Skeletal muscle satellite cell (primary cell): ENCODE results near the gene RNF151. TPM values are rescaled to one million over a fixed set of nuclear protein-coding genes. Genes with fewer than 3 reads are reported as not detected.
"Not testable (repeated sequence)": the region's sequence is repeated elsewhere in the genome, so short reads cannot be mapped to it uniquely, and the experiment has no call there.

Experiments
- H3K27me3 ChIP-seq: 2 replicates; pipeline ENCODE4 v1.7.0; 2013; ENCODE audit warnings: low read length; ENCODE audit not compliant: control insufficient read depth, insufficient read depth
- H3K36me3 ChIP-seq: 2 replicates; pipeline ENCODE4 v1.7.0; 2013; ENCODE audit warnings: mild to moderate bottlenecking, control low read depth, low read length; ENCODE audit not compliant: insufficient read depth
- H3K4me1 ChIP-seq: 2 replicates; pipeline ENCODE4 v1.7.0; 2013; ENCODE audit warnings: low read length; ENCODE audit not compliant: control insufficient read depth, insufficient read depth
- H3K4me2 ChIP-seq: 2 replicates; pipeline ENCODE4 v1.7.0; 2013; ENCODE audit warnings: mild to moderate bottlenecking, low read length
- H3K4me3 ChIP-seq: 2 replicates; pipeline ENCODE4 v1.7.0; 2013; ENCODE audit warnings: low read length
- H3K9ac ChIP-seq: 2 replicates; pipeline ENCODE4 v1.7.0; 2013; ENCODE audit warnings: mild to moderate bottlenecking, low read depth, low read length, moderate library complexity
- H3K9me3 ChIP-seq: replicated peaks from 2 replicates; pipeline ENCODE4 v1.7.0; 2013; ENCODE audit warnings: mild to moderate bottlenecking, control low read depth, low read length
- total RNA-seq: library from RNA; depleted of rRNA; stranded (reverse); fragments of >200 nt; gene quantifications from 2 replicates; pipeline ENCODE4 v1.2.3, GENCODE V29; 2012; rRNA removed

RNF151 gene, protein sequence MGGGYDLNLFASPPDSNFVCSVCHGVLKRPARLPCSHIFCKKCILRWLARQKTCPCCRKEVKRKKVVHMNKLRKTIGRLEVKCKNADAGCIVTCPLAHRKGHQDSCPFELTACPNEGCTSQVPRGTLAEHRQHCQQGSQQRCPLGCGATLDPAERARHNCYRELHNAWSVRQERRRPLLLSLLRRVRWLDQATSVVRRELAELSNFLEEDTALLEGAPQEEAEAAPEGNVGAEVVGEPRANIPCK
- total RNA-seq: not detected in 2 replicates

DNA sequence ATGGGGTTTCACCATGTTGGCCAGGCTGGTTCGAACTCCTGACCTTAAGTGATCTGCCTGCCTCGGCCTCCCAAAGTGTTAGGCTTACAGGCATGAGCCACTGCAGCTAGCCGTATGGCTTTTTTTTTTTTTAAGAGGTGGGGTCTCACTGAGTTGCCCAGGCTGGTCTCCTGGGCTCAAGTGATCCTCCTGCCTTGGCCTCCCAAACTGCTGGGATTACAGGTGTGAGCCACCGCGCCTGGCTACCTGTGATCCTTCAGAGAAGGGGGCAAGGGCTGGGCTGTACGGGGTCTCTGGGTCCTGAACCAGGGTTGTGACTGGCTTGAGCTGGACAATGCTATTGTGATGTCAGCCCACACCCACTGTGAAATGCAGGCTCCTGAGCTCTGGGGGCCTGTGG, at the start of gene RNF151:
Gene RNF151 (plus strand): TSS at position 397 of the 400 bp plus-strand sequence. CDS start 26 bp downstream, outside the sequence.
- Histone ChIP-seq H3K27me3 (no peaks in the 10 kb centered on the region), H3K4me1 (peaks cover 18% of the 10 kb centered on the region), H3K4me3 (peak within 1 kb of the TSS; percentile 82), H3K36me3 (peaks cover 29% of the 10 kb centered on the region), H3K9ac (peak within 1 kb of the TSS; percentile 97), H3K4me2 (peak within 1 kb of the TSS; percentile 99), H3K9me3 (no peaks in the 10 kb centered on the region)

DNA sequence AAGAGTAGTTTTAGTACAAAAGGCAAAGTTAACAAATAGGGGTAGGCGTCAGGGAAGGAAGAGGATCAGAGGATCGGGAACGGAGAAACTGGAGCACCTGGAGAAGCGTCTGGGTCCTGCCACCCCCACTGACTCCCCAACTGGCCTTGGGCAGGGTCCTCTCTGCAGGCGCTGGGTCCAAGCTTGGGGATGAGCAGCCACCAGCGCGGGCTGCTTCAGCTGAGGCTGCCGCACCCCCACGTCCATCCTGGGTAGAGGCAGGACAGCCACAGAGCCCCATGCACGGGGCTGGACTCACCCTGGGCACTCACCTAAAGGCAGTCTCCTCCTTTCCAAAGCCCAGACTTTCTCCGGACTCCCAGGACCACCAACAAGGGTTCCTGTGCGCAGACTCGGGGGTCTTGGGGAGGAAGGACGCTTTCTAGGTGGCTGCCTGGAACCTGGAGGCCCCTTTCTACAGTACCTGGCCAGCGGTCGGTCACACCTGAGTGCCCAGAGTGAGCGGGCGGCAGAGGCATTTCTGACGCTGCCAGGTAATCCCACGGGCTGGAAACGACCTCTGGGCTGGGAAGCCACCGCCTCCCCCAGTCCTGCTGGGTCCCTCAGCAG, 49.5 kb upstream of the RNF151 start:
- Histone ChIP-seq H3K36me3 (no peaks in the 10 kb centered on the region), H3K27me3 (peaks cover 77% of the 10 kb centered on the region), H3K9me3 (no peaks in the 10 kb centered on the region), H3K4me3 (no peak overlapping the region), H3K4me2 (no peak overlapping the region), H3K9ac (no peak overlapping the region), H3K4me1 (no peaks in the 10 kb centered on the region)

DNA sequence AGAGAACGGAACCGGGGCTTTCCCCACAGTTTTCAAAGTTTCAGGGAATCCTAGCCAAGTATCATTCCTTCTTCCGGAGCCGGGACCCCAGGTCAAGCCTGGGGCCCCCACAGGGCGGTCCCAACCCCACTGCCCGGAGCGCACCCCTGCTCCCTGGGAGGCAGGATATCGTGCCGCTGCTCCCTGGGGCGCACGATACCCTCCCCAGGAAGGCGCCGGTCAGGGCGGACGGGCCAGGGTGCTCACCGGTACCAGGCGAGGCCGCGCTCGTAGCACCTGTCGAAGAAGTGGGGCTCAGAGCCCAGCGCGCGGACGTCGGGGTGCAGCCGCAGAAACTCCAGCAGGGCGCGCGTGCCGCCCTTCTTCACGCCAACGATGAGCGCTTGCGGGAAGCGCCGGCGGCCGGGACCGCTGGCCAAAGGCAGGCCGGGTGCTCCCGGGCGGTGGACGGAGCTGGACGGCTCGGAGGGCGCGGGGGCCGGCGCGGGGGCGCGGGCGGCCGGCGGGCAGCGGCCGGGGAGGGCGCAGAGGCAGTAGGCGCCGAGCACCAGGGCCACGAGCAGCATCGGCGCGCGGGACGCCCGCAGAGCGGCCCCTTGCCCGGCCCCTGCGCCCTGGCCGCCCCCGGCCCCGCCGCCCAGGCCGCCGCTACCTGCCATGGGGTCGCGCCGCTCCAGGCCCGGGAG, 48.8 kb upstream of the RNF151 start:
- peaks cover 83% of the 10 kb centered on the region for H3K27me3 ChIP-seq
- no peaks in the 10 kb centered on the region for H3K9me3 ChIP-seq
- H3K4me3 ChIP-seq: no peak overlapping the region
- no peaks in the 10 kb centered on the region for H3K4me1 ChIP-seq
- no peaks in the 10 kb centered on the region for H3K36me3 ChIP-seq
- no peak overlapping the region for H3K9ac ChIP-seq
- H3K4me2 ChIP-seq: no peak overlapping the region

DNA sequence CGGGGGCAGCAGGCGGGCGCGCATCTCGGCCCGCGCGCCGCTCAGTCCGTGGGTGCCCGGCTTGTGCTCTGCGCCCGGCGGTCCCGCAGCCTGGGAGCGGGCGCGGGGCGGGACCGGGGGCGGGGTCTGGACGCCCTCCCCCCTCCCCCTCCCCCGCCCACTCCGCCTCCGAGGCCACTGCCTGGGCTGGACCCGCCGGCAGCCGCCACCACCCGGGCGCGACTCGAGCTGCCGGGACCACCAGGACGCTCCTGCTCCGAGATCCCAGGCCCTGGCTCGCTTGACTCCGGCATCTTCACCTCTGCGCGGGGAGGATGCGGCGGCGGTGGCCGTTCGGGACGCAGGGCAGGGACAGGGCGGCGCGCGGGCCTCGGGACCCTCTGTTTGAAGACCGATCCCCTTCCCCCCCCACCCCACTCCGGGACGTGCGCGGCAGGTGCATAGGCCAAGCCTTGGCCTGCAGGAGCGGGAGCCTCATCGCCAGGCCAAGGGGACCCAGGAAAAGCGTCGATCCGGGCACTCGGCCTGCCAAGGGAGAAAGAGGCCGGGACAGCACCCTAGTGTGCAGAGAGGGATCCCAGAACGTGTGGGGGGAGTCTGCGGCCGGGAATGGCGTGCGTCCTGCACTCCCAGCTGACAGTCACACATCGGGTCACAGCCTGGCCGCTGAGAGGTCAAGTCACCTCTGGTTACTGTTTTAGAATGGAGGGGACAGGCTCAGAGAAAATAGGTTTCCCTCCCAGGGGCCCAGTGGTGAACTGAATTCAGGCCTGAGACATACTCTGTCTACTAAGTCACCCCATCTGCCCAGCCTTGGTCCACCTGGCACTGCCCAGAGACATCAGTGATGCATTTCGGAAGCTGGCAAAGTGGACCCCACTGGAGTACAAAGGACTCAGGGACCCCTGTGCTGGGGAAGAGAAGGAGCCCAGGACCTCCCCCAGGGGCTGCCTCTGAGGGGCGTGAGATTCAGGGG, 48.0 kb upstream of the RNF151 start, which contains the start of gene HS3ST6:
Gene HS3ST6 (minus strand): TSS at position 65 of the 976 bp plus-strand sequence. CDS start 92 bp downstream, outside the sequence.
- H3K27me3 ChIP-seq: peaks cover 86% of the 10 kb centered on the region
- no peak within 1 kb of the TSS for H3K4me2 ChIP-seq
- H3K36me3 ChIP-seq: no peaks in the 10 kb centered on the region
- no peak within 1 kb of the TSS for H3K4me3 ChIP-seq
- no peak within 1 kb of the TSS for H3K9ac ChIP-seq
- H3K4me1 ChIP-seq: peaks cover 6% of the 10 kb centered on the region
- H3K9me3 ChIP-seq: no peaks in the 10 kb centered on the region

DNA sequence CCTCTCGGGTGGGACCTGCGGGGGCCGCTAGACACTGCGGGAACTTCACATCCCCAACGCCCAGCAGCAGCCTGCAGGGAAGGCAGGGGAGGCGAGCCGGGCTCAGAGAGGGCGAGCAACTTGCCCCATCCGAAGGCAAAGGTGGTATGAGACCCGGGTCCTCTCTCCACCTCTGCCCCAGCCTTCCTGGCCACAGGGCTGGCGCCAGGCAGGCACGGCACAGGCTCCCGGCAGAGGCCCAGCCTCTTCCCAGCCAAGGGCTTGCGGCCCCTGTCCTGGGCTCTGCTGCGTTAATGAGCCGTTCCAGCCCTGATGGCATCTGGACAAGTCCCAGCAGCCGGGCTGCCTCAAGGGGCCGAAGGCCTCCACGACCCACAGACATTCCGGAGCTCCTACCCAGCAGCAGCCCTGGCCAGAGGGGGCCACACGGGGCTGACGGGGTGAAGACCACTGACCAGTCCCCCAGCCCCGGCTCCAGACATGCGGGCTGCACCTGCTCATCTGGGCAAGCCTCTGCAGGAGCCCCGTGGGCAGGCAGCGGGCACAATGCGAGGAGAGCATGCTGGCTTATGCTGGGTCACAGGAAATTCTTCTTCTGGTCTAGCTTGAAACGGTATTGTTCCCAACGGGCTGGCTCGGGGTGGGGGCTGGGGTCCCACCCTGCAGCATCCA, 47.2 kb upstream of the RNF151 start:
- Histone ChIP-seq H3K9me3 (no peaks in the 10 kb centered on the region), H3K4me1 (peaks cover 9% of the 10 kb centered on the region), H3K36me3 (no peaks in the 10 kb centered on the region), H3K4me2 (no peak overlapping the region), H3K27me3 (peaks cover 85% of the 10 kb centered on the region), H3K4me3 (no peak overlapping the region), H3K9ac (no peak overlapping the region)

DNA sequence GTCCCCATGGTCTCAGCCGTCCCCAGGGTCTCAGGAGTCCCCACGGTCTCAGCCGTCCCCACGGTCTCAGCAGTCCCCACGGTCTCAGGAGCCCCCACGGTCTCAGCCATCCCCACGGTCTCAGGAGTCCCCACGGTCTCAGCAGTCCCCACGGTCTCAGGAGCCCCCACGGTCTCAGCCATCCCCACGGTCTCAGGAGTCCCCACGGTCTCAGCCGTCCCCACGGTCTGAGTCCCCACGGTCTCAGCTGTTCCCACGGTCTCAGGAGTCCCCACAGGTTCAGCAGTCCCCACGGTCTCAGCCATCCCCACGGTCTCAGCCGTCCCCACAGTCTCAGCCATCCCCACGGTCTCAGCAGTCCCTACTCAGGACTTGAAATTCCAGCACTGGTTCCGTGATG, 46.5 kb upstream of the RNF151 start:
- peaks cover 84% of the 10 kb centered on the region for H3K27me3 ChIP-seq
- H3K4me2 ChIP-seq, H3K36me3 ChIP-seq, H3K9me3 ChIP-seq, H3K4me1 ChIP-seq, H3K4me3 ChIP-seq, H3K9ac ChIP-seq: not testable (repeated sequence)

DNA sequence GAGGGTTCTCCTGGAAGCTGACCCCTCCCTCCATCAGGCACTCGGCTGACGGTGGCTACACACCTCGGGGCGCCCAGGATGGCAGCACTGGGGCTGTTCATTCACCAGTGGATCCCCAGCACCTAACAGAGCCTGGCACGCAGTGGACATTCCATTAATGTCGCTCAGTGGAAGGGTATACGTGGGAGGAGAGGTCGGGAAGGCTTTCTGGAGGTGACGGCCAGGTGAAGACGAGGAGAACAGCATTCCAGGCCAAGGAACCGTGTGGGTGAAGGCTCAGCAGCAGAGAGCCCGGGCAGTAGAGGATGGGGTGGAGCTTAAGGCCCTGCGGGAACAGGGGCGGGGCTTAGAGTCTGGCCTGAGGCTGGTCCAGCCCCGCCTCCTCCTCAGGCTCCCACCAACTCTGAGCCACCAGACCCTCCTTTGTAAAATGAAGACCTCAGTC, 45.9 kb upstream of the RNF151 start:
- Histone ChIP-seq H3K4me1 (peaks cover 9% of the 10 kb centered on the region), H3K36me3 (no peaks in the 10 kb centered on the region), H3K9me3 (no peaks in the 10 kb centered on the region), H3K9ac (no peak overlapping the region), H3K27me3 (peaks cover 84% of the 10 kb centered on the region), H3K4me2 (no peak overlapping the region), H3K4me3 (no peak overlapping the region)

DNA sequence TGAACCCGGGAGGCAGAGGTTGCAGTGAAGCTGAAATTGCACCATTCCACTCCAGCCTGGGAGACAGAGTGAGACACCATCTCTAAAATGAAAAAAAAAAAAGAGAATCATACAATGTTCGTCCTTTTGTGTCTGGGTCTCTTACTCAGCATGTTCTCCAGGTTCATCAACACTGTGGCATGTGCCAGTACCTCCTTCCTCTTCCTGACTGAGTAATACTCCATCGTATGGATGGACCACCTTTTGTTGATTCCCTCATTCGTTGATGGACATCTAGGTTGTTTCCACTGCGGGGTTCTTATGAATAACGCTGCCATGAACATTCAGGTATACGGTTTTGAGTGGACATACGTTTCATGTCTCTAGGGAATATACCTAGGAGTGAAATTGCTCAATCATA, 44.3 kb upstream of the RNF151 start:
- peaks cover 9% of the 10 kb centered on the region for H3K4me1 ChIP-seq
- H3K4me2 ChIP-seq: no peak overlapping the region
- H3K36me3 ChIP-seq: no peaks in the 10 kb centered on the region
- peaks cover 69% of the 10 kb centered on the region for H3K27me3 ChIP-seq
- H3K4me3 ChIP-seq: no peak overlapping the region
- no peaks in the 10 kb centered on the region for H3K9me3 ChIP-seq
- H3K9ac ChIP-seq: no peak overlapping the region

DNA sequence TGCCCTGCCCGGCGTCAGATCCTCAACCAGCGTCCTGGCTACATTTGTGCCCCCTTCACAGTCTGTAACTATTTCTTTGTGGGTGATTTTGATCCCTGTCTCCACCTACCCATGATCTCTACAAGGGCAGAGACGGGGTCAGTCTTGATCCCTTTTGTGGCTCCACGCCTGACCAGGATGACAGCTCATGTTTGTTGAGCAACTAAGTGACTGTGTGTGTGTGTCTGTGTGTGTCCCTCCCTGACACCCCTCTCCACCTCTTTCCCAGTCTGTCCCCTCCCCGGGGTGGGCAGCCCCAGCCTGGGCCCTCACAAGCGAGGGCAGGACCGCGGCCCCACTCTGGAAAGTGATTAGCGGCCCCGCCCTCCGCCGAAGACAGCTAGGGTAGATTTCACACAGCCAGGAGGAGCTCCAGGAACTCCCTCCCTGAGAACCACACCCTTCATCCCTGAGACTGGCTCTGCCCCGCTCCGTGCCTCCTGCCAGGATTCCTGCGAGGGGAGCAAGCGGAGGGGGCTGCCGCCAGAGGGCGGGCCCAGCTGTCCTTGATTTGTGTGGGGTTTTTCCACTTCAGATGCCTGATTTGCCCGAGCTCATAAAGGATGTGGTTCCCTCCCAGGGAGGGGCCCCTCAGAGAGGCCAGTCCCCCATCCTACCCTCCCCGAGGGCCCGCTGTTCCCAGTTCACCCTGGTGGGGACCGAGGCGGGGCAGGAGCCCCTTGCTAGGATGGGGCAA, 43.2 kb upstream of the RNF151 start:
- Histone ChIP-seq H3K4me1 (peaks cover 9% of the 10 kb centered on the region), H3K27me3 (peaks cover 63% of the 10 kb centered on the region), H3K9me3 (no peaks in the 10 kb centered on the region), H3K4me3 (no peak overlapping the region), H3K4me2 (no peak overlapping the region), H3K9ac (no peak overlapping the region), H3K36me3 (no peaks in the 10 kb centered on the region)

DNA sequence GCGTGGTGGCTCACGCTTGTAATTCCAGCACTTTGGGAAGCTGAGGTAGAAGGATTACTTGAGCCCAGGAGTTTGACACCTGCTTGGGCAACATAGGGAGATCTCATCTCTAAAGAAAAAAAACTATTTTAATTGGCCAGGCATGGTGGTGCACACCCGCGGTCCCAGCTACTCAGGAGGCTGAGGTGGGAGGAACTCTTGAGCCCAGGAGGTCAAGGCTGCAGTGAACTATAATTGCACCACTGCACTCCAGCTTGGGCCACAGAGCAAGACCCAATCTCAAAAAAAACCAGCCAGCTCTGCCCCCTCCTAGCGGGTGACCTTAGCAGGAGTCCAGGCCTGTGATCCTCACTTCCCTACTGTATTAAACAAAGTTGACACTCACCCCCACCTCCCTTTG, 42.6 kb upstream of the RNF151 start:
- H3K36me3 ChIP-seq: no peaks in the 10 kb centered on the region
- peaks cover 11% of the 10 kb centered on the region for H3K4me1 ChIP-seq
- no peak overlapping the region for H3K9ac ChIP-seq
- H3K4me2 ChIP-seq: no peak overlapping the region
- no peak overlapping the region for H3K4me3 ChIP-seq
- peaks cover 57% of the 10 kb centered on the region for H3K27me3 ChIP-seq
- H3K9me3 ChIP-seq: no peaks in the 10 kb centered on the region
